ENCODE results near the gene GRB2. TPM values are rescaled to one million over a fixed set of nuclear protein-coding genes. Genes with fewer than 3 reads are reported as not detected.

GRB2 gene
- polyA plus RNA-seq (2011; rRNA removed) (87.5 and 91.4 TPM in 2 replicates), polyA plus RNA-seq (2017; fragmentation: RNase III; extraction: RNeasy Plus Mini Kit Qiagen cat#74134 plus additional on column Dnase treatment) (89.0 to 91.9 TPM (median 90.1 TPM) in 3 replicates), polyA minus RNA-seq (2011; rRNA and poly(A)+ RNA removed) (33.3 and 40.5 TPM in 2 replicates)
- 88.8 and 101 TPM in 2 replicates for polyA plus RNA-seq (2012; cell fraction: cytosol; rRNA removed)
- 106 and 120 TPM in 2 replicates for polyA plus RNA-seq (2012; cell fraction: nucleus; rRNA removed)

- CTCF ChIA-PET: interaction anchor here (0.5 to 13.5 kb wide), 19 partner anchors 9 to 751 kb away, joined by 3 to 272 read pairs (median 4); partner anchors contain the start of genes MIF4GD and SLC25A19
- Histone ChIP-seq H3K4me2 (peak within 1 kb of the TSS; percentile 91), H3K9me3 (no peaks in the 10 kb centered on the region), H3K27ac (peak within 1 kb of the TSS; percentile 91 to 95), H3K4me1 (peaks cover 13% of the 10 kb centered on the region; the same call in 1 of the 3 replicates), H3K4me3 (peak within 1 kb of the TSS; percentile 96)
- POLR2A ChIA-PET: interaction anchor here (0.6 to 2.0 kb wide), 15 partner anchors 9 to 374 kb away, joined by 3 to 27 read pairs (median 5); partner anchors contain the start of genes MIF4GD, SLC25A19, TMEM94 and TSEN54
- FAIRE-seq: no peak
- peak; percentile 97 to 99 for DNase-seq (ENCODE audit: low read depth in 1 of 2, low spot score in 1 of 2)
- ATAC-seq: peak; percentile 82 to 92
- WGBS (ENCODE audit: missing lambda C conversion rate): 2% methylated on average over 19 of the region's 74 CpGs
- TF ChIP-seq RFX5 (IDR thresholded peaks at IDR 0.05) (no peak), CHD2 (IDR thresholded peaks at IDR 0.05; ENCODE audit: low read length, partially characterized antibody) (peak; percentile 92), SREBF2 (IDR thresholded peaks at IDR 0.05) (no peak), KDM5A (IDR thresholded peaks at IDR 0.05) (no peak; the same call in 1 of the 2 replicates), ZC3H11A (IDR thresholded peaks at IDR 0.05) (no peak), FOXS1 (CRISPR knock-in tag; IDR thresholded peaks at IDR 0.05) (no peak), MYC (IDR thresholded peaks at IDR 0.05; ENCODE audit: borderline replicate concordance, low read length) (peak; percentile 53; the same call in 1 of the 2 replicates), RARB (CRISPR knock-in tag; IDR thresholded peaks at IDR 0.05) (no peak), FOSB (CRISPR knock-in tag; IDR thresholded peaks at IDR 0.05) (no peak), TFCP2L1 (CRISPR knock-in tag; IDR thresholded peaks at IDR 0.05) (peak; percentile 82; the same call in 1 of the 2 replicates), HOXB13 (CRISPR knock-in tag; IDR thresholded peaks at IDR 0.05; ENCODE audit: low read depth) (no peak), EHF (CRISPR knock-in tag; IDR thresholded peaks at IDR 0.05) (no peak), BCL3 (IDR thresholded peaks at IDR 0.05) (peak; percentile 86; the same call in 2 of the 3 replicates), EP300 (IDR thresholded peaks at IDR 0.05) (no peak), RNF2 (IDR thresholded peaks at IDR 0.05; ENCODE audit: borderline replicate concordance, low read depth) (no peak), REST (IDR thresholded peaks at IDR 0.05) (peak; percentile 93), HEYL (CRISPR knock-in tag; IDR thresholded peaks at IDR 0.05) (no peak), GATA3 (IDR thresholded peaks at IDR 0.05; ENCODE audit: borderline replicate concordance) (peak; percentile 60; the same call in 1 of the 2 replicates), JUN (IDR thresholded peaks at IDR 0.05) (peak; percentile 86 to 93; a peak in 4 of 5 replicates), RAD21 (conservative IDR thresholded peaks at IDR 0.05 in 1 of 2, IDR thresholded peaks at IDR 0.05 in 1 of 2) (no peak), PHF8 (IDR thresholded peaks at IDR 0.05; ENCODE audit: borderline replicate concordance, low read depth) (peak; percentile 66; the same call in 1 of the 2 replicates), POLR2AphosphoS2 (conservative IDR thresholded peaks at IDR 0.05; ENCODE audit: low read length) (no peak), NR3C1 (IDR thresholded peaks at IDR 0.05) (no peak), MAZ (IDR thresholded peaks at IDR 0.05; ENCODE audit: borderline replicate concordance, low read depth, low read length) (no peak), POLR2A (IDR thresholded peaks at IDR 0.05; ENCODE audit: low read length) (peak; percentile 93), CBX2 (IDR thresholded peaks at IDR 0.05; ENCODE audit: borderline replicate concordance, low read depth) (no peak), MAFK (IDR thresholded peaks at IDR 0.05; ENCODE audit: partially characterized antibody) (no peak), BHLHE40 (IDR thresholded peaks at IDR 0.05; ENCODE audit: low read depth, low read length) (no peak), ZNF302 (CRISPR knock-in tag; IDR thresholded peaks at IDR 0.05) (no peak)
- TF ChIP-seq, protein P1, sequence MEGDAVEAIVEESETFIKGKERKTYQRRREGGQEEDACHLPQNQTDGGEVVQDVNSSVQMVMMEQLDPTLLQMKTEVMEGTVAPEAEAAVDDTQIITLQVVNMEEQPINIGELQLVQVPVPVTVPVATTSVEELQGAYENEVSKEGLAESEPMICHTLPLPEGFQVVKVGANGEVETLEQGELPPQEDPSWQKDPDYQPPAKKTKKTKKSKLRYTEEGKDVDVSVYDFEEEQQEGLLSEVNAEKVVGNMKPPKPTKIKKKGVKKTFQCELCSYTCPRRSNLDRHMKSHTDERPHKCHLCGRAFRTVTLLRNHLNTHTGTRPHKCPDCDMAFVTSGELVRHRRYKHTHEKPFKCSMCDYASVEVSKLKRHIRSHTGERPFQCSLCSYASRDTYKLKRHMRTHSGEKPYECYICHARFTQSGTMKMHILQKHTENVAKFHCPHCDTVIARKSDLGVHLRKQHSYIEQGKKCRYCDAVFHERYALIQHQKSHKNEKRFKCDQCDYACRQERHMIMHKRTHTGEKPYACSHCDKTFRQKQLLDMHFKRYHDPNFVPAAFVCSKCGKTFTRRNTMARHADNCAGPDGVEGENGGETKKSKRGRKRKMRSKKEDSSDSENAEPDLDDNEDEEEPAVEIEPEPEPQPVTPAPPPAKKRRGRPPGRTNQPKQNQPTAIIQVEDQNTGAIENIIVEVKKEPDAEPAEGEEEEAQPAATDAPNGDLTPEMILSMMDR (IDR thresholded peaks at IDR 0.05): no peak
- TF ChIP-seq, protein P2, sequence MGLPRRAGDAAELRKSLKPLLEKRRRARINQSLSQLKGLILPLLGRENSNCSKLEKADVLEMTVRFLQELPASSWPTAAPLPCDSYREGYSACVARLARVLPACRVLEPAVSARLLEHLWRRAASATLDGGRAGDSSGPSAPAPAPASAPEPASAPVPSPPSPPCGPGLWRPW (IDR thresholded peaks at IDR 0.05): no peak
- TF ChIP-seq, protein P3, sequence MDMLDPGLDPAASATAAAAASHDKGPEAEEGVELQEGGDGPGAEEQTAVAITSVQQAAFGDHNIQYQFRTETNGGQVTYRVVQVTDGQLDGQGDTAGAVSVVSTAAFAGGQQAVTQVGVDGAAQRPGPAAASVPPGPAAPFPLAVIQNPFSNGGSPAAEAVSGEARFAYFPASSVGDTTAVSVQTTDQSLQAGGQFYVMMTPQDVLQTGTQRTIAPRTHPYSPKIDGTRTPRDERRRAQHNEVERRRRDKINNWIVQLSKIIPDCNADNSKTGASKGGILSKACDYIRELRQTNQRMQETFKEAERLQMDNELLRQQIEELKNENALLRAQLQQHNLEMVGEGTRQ (IDR thresholded peaks at IDR 0.05): peak; percentile 41; the same call in 1 of the 2 replicates
Measured at GRCh38 chr17:75405365-75406221, at the start of gene GRB2. Gene GRB2, minus strand, starts transcription at chr17:75405678. Its CDS starts 12,050 bp downstream, at chr17:75393628.
